ENCODE data around the gene LHFPL2. TPM values are rescaled to one million over a fixed set of nuclear protein-coding genes. Genes with fewer than 3 reads are reported as not detected.

Gene LHFPL2
- total RNA-seq, 2 experiments from 2014 or later = 0.19 to 0.25 TPM

DNA sequence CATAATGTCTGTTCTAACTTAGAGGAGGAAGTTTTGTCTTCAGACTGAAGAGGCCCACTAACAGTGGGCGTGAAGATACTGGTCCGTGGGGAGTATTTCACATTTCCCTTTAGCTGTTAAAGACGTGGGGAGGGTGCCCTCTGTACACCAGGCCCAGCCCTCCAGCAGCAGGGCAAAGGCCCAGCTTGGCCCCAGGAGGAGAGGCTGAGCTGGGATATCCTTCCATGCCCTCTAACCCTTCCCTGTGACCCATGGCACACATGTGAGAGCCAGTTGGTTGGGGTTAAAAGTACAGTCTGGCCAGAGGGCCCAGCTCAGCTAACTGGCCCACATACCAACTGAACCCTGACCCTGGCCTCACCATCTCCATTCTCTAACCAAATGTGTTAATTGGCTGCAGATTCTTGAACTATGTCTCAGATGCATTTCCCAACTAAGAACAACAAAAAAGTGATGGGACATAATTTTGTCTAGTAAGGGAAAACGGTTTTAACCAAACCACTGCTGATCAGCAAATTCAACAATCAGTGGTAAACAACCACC is 74.4 kb downstream of the LHFPL2 start:
- Mint-ChIP-seq H3K27me3 (no peaks in the 10 kb centered on the region), H3K4me1 (ENCODE audit: low read depth) (no peaks in the 10 kb centered on the region), H3K9me3 (peaks cover 4% of the 10 kb centered on the region), H3K4me3 (no peak overlapping the region), H3K27ac (no peak overlapping the region), H3K36me3 (ENCODE audit: low read depth) (no peaks in the 10 kb centered on the region)
- H3K36me3 ChIP-seq (ENCODE audit: insufficient read depth, low read length) = no peaks in the 10 kb centered on the region
- H3K27me3 ChIP-seq (ENCODE audit: control insufficient read depth in 1 of 2, insufficient read depth in 2 of 2, low read length in 2 of 2) = peaks cover 0 to 3% of the 10 kb centered on the region in 2 experiments
- CTCF ChIA-PET = no interaction called here
- H3K4me3 ChIP-seq (ENCODE audit: low read length) = no peak overlapping the region
- intact Hi-C loops (cut with DNase I, micrococcal nuclease) = no loop called here
- H3K9me3 ChIP-seq (ENCODE audit: control insufficient read depth in 1 of 2, insufficient read depth in 1 of 2, low read length in 2 of 2) = no peaks in the 10 kb centered on the region
- ATAC-seq (ENCODE audit: poor library complexity) (no peak), DNase-seq (no peak)
- TF ChIP-seq, protein P1, sequence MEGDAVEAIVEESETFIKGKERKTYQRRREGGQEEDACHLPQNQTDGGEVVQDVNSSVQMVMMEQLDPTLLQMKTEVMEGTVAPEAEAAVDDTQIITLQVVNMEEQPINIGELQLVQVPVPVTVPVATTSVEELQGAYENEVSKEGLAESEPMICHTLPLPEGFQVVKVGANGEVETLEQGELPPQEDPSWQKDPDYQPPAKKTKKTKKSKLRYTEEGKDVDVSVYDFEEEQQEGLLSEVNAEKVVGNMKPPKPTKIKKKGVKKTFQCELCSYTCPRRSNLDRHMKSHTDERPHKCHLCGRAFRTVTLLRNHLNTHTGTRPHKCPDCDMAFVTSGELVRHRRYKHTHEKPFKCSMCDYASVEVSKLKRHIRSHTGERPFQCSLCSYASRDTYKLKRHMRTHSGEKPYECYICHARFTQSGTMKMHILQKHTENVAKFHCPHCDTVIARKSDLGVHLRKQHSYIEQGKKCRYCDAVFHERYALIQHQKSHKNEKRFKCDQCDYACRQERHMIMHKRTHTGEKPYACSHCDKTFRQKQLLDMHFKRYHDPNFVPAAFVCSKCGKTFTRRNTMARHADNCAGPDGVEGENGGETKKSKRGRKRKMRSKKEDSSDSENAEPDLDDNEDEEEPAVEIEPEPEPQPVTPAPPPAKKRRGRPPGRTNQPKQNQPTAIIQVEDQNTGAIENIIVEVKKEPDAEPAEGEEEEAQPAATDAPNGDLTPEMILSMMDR (IDR thresholded peaks at IDR 0.05) = no peak
- H3K4me1 ChIP-seq (ENCODE audit: insufficient read depth, low read length) = no peaks in the 10 kb centered on the region
- H3K27ac ChIP-seq (ENCODE audit: low read depth in 1 of 2, low read length in 2 of 2) = no peak overlapping the region
- POLR2A ChIA-PET = no interaction called here

DNA sequence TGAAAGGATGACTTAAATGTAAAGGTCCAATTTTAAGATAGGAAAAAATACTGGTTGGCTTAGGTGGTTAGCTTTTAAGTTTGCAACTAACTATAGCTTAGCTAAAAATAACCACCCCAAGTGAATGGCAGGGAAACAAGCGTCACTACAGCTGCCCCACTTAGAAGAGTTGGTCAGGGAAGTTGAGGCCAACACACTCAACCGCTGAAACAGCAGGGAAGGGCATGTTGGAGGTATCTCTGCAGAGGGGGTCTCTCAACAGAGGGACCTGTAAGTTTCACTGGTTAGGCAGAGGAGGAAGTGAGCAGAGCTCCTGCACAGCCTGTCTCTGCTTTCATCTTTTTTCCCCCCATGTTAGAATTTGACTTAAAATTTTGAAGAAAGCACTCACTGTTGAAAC is 75.3 kb downstream of the LHFPL2 start:
- POLR2A ChIA-PET = no interaction called here
- no peaks in the 10 kb centered on the region for H3K9me3 ChIP-seq (ENCODE audit: control insufficient read depth in 1 of 2, insufficient read depth in 1 of 2, low read length in 2 of 2)
- CTCF ChIA-PET = no interaction called here
- H3K4me3 ChIP-seq (ENCODE audit: low read length) = no peak overlapping the region
- ATAC-seq (ENCODE audit: poor library complexity) = no peak
- no peaks in the 10 kb centered on the region for H3K4me1 ChIP-seq (ENCODE audit: insufficient read depth, low read length)
- intact Hi-C loops (cut with DNase I, micrococcal nuclease) = no loop called here
- H3K27me3 Mint-ChIP-seq = no peaks in the 10 kb centered on the region
- H3K27me3 ChIP-seq (ENCODE audit: control insufficient read depth in 1 of 2, insufficient read depth in 2 of 2, low read length in 2 of 2) = peaks cover 0 to 3% of the 10 kb centered on the region in 2 experiments
- TF ChIP-seq, protein P1 (IDR thresholded peaks at IDR 0.05) = no peak
- no peaks in the 10 kb centered on the region for H3K36me3 ChIP-seq (ENCODE audit: insufficient read depth, low read length)
- H3K9me3 Mint-ChIP-seq = no peaks in the 10 kb centered on the region
- H3K4me1 Mint-ChIP-seq (ENCODE audit: low read depth) = no peaks in the 10 kb centered on the region
- H3K36me3 Mint-ChIP-seq (ENCODE audit: low read depth) = no peaks in the 10 kb centered on the region
- no peak overlapping the region for H3K27ac ChIP-seq (ENCODE audit: low read depth in 1 of 2, low read length in 2 of 2)
- no peak overlapping the region for H3K4me3 Mint-ChIP-seq
- no peak overlapping the region for H3K27ac Mint-ChIP-seq
- DNase-seq = no peak

DNA sequence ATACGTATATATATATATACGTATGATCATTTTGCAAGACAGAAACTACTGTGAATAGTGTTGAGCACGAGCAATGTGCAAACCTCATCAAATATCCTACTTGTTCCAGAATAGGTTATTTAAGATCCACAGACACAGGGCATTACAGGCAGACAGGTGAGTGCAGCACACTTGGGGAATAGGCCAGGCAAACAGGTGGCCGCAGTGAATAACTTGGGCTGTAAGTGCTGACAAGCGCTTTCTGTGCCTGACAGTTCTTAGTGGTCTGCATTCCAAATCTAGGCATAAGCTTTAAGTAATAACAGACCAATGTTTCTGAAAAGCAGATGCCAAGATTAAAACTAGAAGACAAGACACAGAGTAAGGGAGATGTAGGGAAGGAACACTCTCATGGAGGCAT is 77.9 kb downstream of the LHFPL2 start:
- ATAC-seq (ENCODE audit: poor library complexity) (no peak), DNase-seq (no peak)
- Mint-ChIP-seq H3K27me3 (peaks cover 1% of the 10 kb centered on the region), H3K9me3 (peaks cover 1% of the 10 kb centered on the region), H3K36me3 (ENCODE audit: low read depth) (no peaks in the 10 kb centered on the region), H3K27ac (no peak overlapping the region), H3K4me3 (no peak overlapping the region), H3K4me1 (ENCODE audit: low read depth) (no peaks in the 10 kb centered on the region)
- H3K36me3 ChIP-seq (ENCODE audit: insufficient read depth, low read length) = no peaks in the 10 kb centered on the region
- H3K4me3 ChIP-seq (ENCODE audit: low read length) = no peak overlapping the region
- H3K27me3 ChIP-seq (ENCODE audit: control insufficient read depth in 1 of 2, insufficient read depth in 2 of 2, low read length in 2 of 2) = peaks cover 0 to 3% of the 10 kb centered on the region in 2 experiments
- no peaks in the 10 kb centered on the region for H3K9me3 ChIP-seq (ENCODE audit: control insufficient read depth in 1 of 2, insufficient read depth in 1 of 2, low read length in 2 of 2)
- CTCF ChIA-PET = no interaction called here
- POLR2A ChIA-PET = no interaction called here
- intact Hi-C loops (cut with DNase I, micrococcal nuclease) = no loop called here
- H3K27ac ChIP-seq (ENCODE audit: low read depth in 1 of 2, low read length in 2 of 2) = no peak overlapping the region
- no peaks in the 10 kb centered on the region for H3K4me1 ChIP-seq (ENCODE audit: insufficient read depth, low read length)
- TF ChIP-seq, protein P1 (IDR thresholded peaks at IDR 0.05) = no peak
